Esophagus muscularis mucosa (tissue), 4 donors: ENCODE data around the gene FGF22. TPM values are rescaled to one million over a fixed set of nuclear protein-coding genes. Genes with fewer than 3 reads are reported as not detected.
"Not testable (repeated sequence)": the region's sequence is repeated elsewhere in the genome, so short reads cannot be mapped to it uniquely, and the experiment has no call there.

Experiments used
- DNase-seq: peaks from one replicate; pipeline ENCODE4 v3.0.0-alpha.2; 2017; ENCODE audit errors: extremely low spot score
- H3K27ac ChIP-seq, 4 donors: fragments of 200-600 bp; sonication (generic); replicated peaks in 1 of 4; 1 replicate in 3 of 4; 2 replicates in 1 of 4; pipeline ENCODE4 v1.5.1; 2016 to 2019; ENCODE audit warnings: mild to moderate bottlenecking in 1 of 4
- H3K27me3 ChIP-seq, 4 donors: fragments of 200-600 bp; sonication (generic); one replicate each; pipeline versions ENCODE4 v1.5.1 to v1.6.0; 2016 to 2019
- H3K36me3 ChIP-seq, 4 donors: fragments of 200-600 bp; sonication (generic); one replicate each; pipeline ENCODE4 v1.5.1; 2016 to 2019
- H3K4me1 ChIP-seq, 4 donors: fragments of 200-600 bp; sonication (generic); one replicate each; pipeline ENCODE4 v1.5.1; 2016 to 2019
- H3K4me3 ChIP-seq, 4 donors: fragments of 200-600 bp; sonication (generic); 1 replicate in 2 of 4; 2 replicates in 2 of 4; pipeline ENCODE4 v1.5.1; 2016 to 2019; ENCODE audit warnings: mild to moderate bottlenecking in 4 of 4, moderate library complexity in 1 of 4
- H3K9me3 ChIP-seq, 4 donors: fragments of 200-600 bp; sonication (generic); 1 replicate in 3 of 4; 2 replicates in 1 of 4; pipeline ENCODE4 v1.5.1; 2016 to 2019
- EP300 ChIP-seq: sonication (generic); formaldehyde crosslinking; IDR thresholded peaks from one replicate; pipeline ENCODE4 v1.6.1; 2017; ENCODE audit warnings: antibody characterized with exemption
- POLR2A ChIP-seq: fragments of 450-650 bp; IDR thresholded peaks from one replicate; pipeline ENCODE4 v1.6.1; 2017; ENCODE audit warnings: antibody characterized with exemption, moderate library complexity, mild to moderate bottlenecking, low read depth
- POLR2AphosphoS5 ChIP-seq, 2 donors: sonication (generic); formaldehyde crosslinking; IDR thresholded peaks; one replicate each; pipeline ENCODE4 v1.6.1; 2017; ENCODE audit warnings: antibody characterized with exemption in 2 of 2
- WGBS: methylation state at CpG from one replicate; pipeline ENCODE4 v1.1.5; 2018; 5-methylcytosine and 5-hydroxymethylcytosine counted together
- intact Hi-C: fragments of 100-400 bp; cut with DNase I; formaldehyde crosslinking; loops from one replicate; pipeline ENCODE4 v1.15.1; 2023
- total RNA-seq, 4 donors: library from RNA; depleted of rRNA; stranded (reverse); fragments of >200 nt; gene quantifications; one replicate each; pipeline versions ENCODE4 v1.1.0 to v1.2.1, GENCODE V29; 2016
- TF ChIP-seq, protein P1 (sequence below), 3 experiments: fragments of 200-600 bp in 2 of 3; fragments of 450-650 bp in 1 of 3; sonication (generic) in 2 of 3; IDR thresholded peaks; one replicate each; pipeline ENCODE4 v1.5.1; 2017 to 2019; ENCODE audit warnings: antibody characterized with exemption in 3 of 3, mild to moderate bottlenecking in 2 of 3, moderate library complexity in 1 of 3

The FGF22 gene
- total RNA-seq, 4 donors from 2014 or later = 0.50 to 2.1 (median 1.4) TPM

- H3K27me3 ChIP-seq = no peaks in the 10 kb centered on the region
- intact Hi-C loops = no loop called here
- no peaks in the 10 kb centered on the region for H3K9me3 ChIP-seq
- peaks cover 10 to 38% (median 30%) of the 10 kb centered on the region in 4 donors for H3K4me1 ChIP-seq
- WGBS = 86% methylated on average over 18 of the region's 19 CpGs
- H3K4me3 ChIP-seq = no peak overlapping the region
- TF ChIP-seq POLR2A = no peak
- TF ChIP-seq EP300 = no peak
- no peak for TF ChIP-seq POLR2AphosphoS5 (IDR thresholded peaks at IDR 0.05)
- TF ChIP-seq, protein P1, sequence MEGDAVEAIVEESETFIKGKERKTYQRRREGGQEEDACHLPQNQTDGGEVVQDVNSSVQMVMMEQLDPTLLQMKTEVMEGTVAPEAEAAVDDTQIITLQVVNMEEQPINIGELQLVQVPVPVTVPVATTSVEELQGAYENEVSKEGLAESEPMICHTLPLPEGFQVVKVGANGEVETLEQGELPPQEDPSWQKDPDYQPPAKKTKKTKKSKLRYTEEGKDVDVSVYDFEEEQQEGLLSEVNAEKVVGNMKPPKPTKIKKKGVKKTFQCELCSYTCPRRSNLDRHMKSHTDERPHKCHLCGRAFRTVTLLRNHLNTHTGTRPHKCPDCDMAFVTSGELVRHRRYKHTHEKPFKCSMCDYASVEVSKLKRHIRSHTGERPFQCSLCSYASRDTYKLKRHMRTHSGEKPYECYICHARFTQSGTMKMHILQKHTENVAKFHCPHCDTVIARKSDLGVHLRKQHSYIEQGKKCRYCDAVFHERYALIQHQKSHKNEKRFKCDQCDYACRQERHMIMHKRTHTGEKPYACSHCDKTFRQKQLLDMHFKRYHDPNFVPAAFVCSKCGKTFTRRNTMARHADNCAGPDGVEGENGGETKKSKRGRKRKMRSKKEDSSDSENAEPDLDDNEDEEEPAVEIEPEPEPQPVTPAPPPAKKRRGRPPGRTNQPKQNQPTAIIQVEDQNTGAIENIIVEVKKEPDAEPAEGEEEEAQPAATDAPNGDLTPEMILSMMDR (IDR thresholded peaks at IDR 0.05) = peak in 1 of 3 experiments; percentile 12
- no peak overlapping the region for H3K27ac ChIP-seq
- H3K36me3 ChIP-seq = peaks cover 21 to 77% (median 65%) of the 10 kb centered on the region in 4 donors
- DNase-seq = no peak
These were observed 11.5 kb upstream of the FGF22 start for GRCh38 chr19:628168-628567.

DNA sequence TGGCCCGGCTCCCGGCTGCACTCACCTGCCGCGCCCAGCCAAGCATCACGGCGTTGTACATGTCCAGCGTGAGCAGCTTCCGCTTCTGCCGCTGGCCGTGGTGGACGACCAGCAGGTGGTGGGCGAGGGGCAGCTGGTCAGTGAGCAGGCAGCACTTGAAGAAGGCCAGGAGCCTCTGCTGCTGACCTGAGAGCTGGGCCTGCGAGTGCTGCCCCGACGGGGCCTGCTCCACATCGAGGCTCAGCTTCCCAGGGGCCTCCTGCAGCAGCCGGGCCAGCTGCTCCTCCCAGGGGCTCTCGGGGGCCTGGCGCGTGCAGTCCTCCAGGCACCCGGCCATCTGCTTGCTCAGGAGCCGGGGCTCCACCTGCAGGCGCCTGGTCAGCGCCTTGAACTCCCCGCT, 10.2 kb upstream of the FGF22 start:
- intact Hi-C loops, H3K9me3 ChIP-seq, H3K4me3 ChIP-seq, H3K27me3 ChIP-seq, H3K27ac ChIP-seq, DNase-seq: not testable (repeated sequence)
- peaks cover 13 to 64% (median 52%) of the 10 kb centered on the region in 4 donors for H3K36me3 ChIP-seq
- peaks cover 17 to 47% (median 37%) of the 10 kb centered on the region in 4 donors for H3K4me1 ChIP-seq
- 52% methylated on average over 22 of the region's 25 CpGs for WGBS

DNA sequence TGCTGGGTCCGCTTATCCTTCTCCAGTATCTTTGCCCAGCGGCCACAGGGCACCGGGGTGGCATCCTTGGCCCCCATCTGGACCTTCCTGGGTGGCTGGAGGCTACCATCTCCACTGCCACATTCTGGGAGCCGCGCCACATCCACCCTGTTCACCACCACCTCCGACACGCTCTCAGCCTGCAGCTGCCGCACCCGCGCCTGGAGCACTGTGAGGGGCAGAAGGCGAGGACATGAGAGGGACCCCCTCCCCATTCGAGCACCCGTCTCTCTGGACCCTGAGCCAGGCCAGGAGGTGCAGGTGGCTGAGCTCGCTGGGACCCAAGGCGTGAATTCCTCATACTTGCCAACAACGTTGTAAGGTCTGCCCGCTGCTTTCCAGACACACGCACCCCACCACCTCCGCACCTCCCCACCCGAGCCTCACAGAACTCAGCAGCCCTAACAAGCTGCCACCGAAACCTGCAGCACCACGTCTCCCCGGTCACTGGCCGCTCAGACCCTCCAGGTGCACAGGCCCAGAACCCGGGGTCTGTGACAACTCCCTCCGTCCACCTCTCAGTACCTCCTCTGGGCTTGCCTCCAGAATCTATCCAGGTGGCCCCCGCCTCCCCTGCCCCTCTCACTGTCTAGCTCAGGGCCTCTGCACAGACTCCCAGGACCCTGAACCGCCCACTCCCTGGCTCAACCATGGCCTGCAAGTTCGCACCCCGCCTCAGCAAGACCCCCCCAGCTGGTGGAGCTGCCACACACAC, 9.5 kb upstream of the FGF22 start:
- DNase-seq = no peak
- 91% methylated on average over 20 of the region's 30 CpGs for WGBS

GRCh38 chr19:632579-633067, 7.1 kb upstream of the FGF22 start:
- peaks cover 9 to 41% (median 31%) of the 10 kb centered on the region in 4 donors for H3K36me3 ChIP-seq
- no peak for TF ChIP-seq POLR2A
- TF ChIP-seq EP300 = no peak
- TF ChIP-seq POLR2AphosphoS5 (IDR thresholded peaks at IDR 0.05) = no peak
- TF ChIP-seq, protein P1 (IDR thresholded peaks at IDR 0.05) = no peak
- 3% methylated on average over 18 of the region's 35 CpGs for WGBS
- DNase-seq = no peak
- H3K27me3 ChIP-seq = no peaks in the 10 kb centered on the region
- H3K4me1 ChIP-seq = peaks cover 20 to 54% (median 42%) of the 10 kb centered on the region in 4 donors
- peak overlapping the region; percentile 65 to 81 (median 78) for H3K27ac ChIP-seq
- no peaks in the 10 kb centered on the region for H3K9me3 ChIP-seq
- intact Hi-C loops = loop anchor here (5.0 kb wide), 1 partner anchor 55 kb away; no protein-coding TSS in a partner anchor
- peak overlapping the region; percentile 66 to 97 (median 91) for H3K4me3 ChIP-seq

More for the DNA sequence above, 9.5 kb upstream of the FGF22 start:
- no peaks in the 10 kb centered on the region for H3K9me3 ChIP-seq
- TF ChIP-seq, protein P1 (IDR thresholded peaks at IDR 0.05) = no peak
- TF ChIP-seq POLR2AphosphoS5 (IDR thresholded peaks at IDR 0.05) = no peak
- no peak for TF ChIP-seq EP300
- TF ChIP-seq POLR2A = no peak
- H3K27me3 ChIP-seq = no peaks in the 10 kb centered on the region
- no peak overlapping the region for H3K4me3 ChIP-seq
- no peak overlapping the region for H3K27ac ChIP-seq
- H3K4me1 ChIP-seq = peaks cover 20 to 53% (median 42%) of the 10 kb centered on the region in 4 donors
- intact Hi-C loops = loop anchor here (5.0 kb wide), 1 partner anchor 53 kb away; no protein-coding TSS in a partner anchor
- peaks cover 9 to 58% (median 45%) of the 10 kb centered on the region in 4 donors for H3K36me3 ChIP-seq

GRCh38 chr19:633068-633785, 6.5 kb upstream of the FGF22 start, which contains the start of gene POLRMT:
POLRMT (minus strand) TSS chr19:633537; CDS start chr19:633512, 25 bp downstream.
- peak; percentile 99 for DNase-seq
- peak within 1 kb of the TSS; percentile 66 to 97 (median 91) for H3K4me3 ChIP-seq
- H3K27me3 ChIP-seq = no peaks in the 10 kb centered on the region
- no peaks in the 10 kb centered on the region for H3K9me3 ChIP-seq
- TF ChIP-seq, protein P1 (IDR thresholded peaks at IDR 0.05) = peak in 1 of 3 experiments; percentile 14
- TF ChIP-seq EP300 = no peak
- TF ChIP-seq POLR2A = no peak
- peak; percentile 80 to 89 for TF ChIP-seq POLR2AphosphoS5 (IDR thresholded peaks at IDR 0.05)
- peaks cover 20 to 54% (median 42%) of the 10 kb centered on the region in 4 donors for H3K4me1 ChIP-seq
- intact Hi-C loops = loop anchor here (5.0 kb wide), 1 partner anchor 56 kb away; no protein-coding TSS in a partner anchor
- under 1% methylated on average over 60 of the region's 67 CpGs for WGBS
- H3K27ac ChIP-seq = peak within 1 kb of the TSS; percentile 65 to 81 (median 78)
- H3K36me3 ChIP-seq = peaks cover 9 to 35% (median 26%) of the 10 kb centered on the region in 4 donors
